ENCODE measurements around the gene GOLGA6C. TPM values are rescaled to one million over a fixed set of nuclear protein-coding genes. Genes with fewer than 3 reads are reported as not detected.

GOLGA6C gene
- 0.28 TPM in 1 of 2 replicates, not detected in the other for total RNA-seq

GRCh38 chr15:75258034-75258433 lies at the start of gene GOLGA6C:
GOLGA6C (plus strand) TSS chr15:75258334; CDS start chr15:75258599, 265 bp downstream.

GRCh38 chr15:75282572-75282971 lies 24.4 kb downstream of the GOLGA6C start, which contains the start of gene GOLGA6D:
GOLGA6D (plus strand) TSS chr15:75282835; CDS start chr15:75282876, 41 bp downstream.

Other genes with a start within 250 kb of the GOLGA6C start
- 9.0 and 11.5 TPM in 2 replicates for gene PPCDC, start 234.7 kb upstream of the GOLGA6C start, total RNA-seq
- 2.3 and 2.5 TPM in 2 replicates for gene C15orf39, start 56.5 kb upstream of the GOLGA6C start, total RNA-seq
- gene GOLGA6D, start 24.5 kb downstream of the GOLGA6C start, total RNA-seq = under 0.01 TPM in 1 of 2 replicates, not detected in the other
- gene COMMD4, start 77.7 kb downstream of the GOLGA6C start, total RNA-seq = 36.1 and 85.7 TPM in 2 replicates
- gene NEIL1, start 88.7 kb downstream of the GOLGA6C start, total RNA-seq = 1.7 and 7.0 TPM in 2 replicates
- gene MAN2C1, start 110.3 kb downstream of the GOLGA6C start, total RNA-seq = 80.5 and 119 TPM in 2 replicates
- 14.1 and 18.6 TPM in 2 replicates for gene SIN3A, start 193.4 kb downstream of the GOLGA6C start, total RNA-seq

Data from regular cardiac myocyte (primary cell).